Body of pancreas (tissue), 4 donors: ENCODE measurements around the gene OLIG1. TPM values are rescaled to one million over a fixed set of nuclear protein-coding genes. Genes with fewer than 3 reads are reported as not detected.

Experiments used
- ATAC-seq: fragments of 150-250 bp; one replicate; pipeline ENCODE4 v1.9.1; 2016
- DNase-seq, 4 donors: peaks; one replicate each; pipeline ENCODE4 v3.0.0-alpha.2; 2019
- H3K27ac ChIP-seq, 4 donors: fragments of 200-600 bp; sonication (generic); 1 replicate in 3 of 4; 2 replicates in 1 of 4; pipeline versions ENCODE4 v1.5.1 to v1.6.1; 2016 to 2019; ENCODE audit warnings: mild to moderate bottlenecking in 1 of 4, mixed read lengths in 1 of 4, moderate library complexity in 1 of 4
- H3K27me3 ChIP-seq, 2 donors: fragments of 200-600 bp; sonication (generic); one replicate each; pipeline ENCODE4 v1.6.0; 2016; ENCODE audit warnings: mild to moderate bottlenecking in 1 of 2
- H3K36me3 ChIP-seq, 2 donors: fragments of 200-600 bp; sonication (generic); replicated peaks in 1 of 2; 2 replicates each; pipeline ENCODE4 v1.5.1; 2016; ENCODE audit warnings: low read depth in 2 of 2; ENCODE audit not compliant: insufficient read depth in 1 of 2
- H3K4me1 ChIP-seq: fragments of 200-600 bp; sonication (generic); one replicate; pipeline ENCODE4 v1.6.0; 2016
- H3K4me3 ChIP-seq, 2 donors: fragments of 200-600 bp; sonication (generic); 1 replicate in 1 of 2; 2 replicates in 1 of 2; pipeline ENCODE4 v1.5.1; 2016 to 2019
- H3K9me3 ChIP-seq, 3 donors: fragments of 200-600 bp; sonication (generic); 1 replicate in 2 of 3; 2 replicates in 1 of 3; pipeline ENCODE4 v1.5.1; 2016
- POLR2A ChIP-seq, 3 donors: fragments of 450-650 bp; IDR thresholded peaks; one replicate each; pipeline ENCODE4 v1.6.1; 2016; ENCODE audit warnings: antibody characterized with exemption in 3 of 3, mild to moderate bottlenecking in 2 of 3
- WGBS, 2 donors: methylation state at CpG; one replicate each; pipeline ENCODE4 v1.1.5; 2017; 5-methylcytosine and 5-hydroxymethylcytosine counted together
- intact Hi-C: fragments of 100-400 bp; cut with DNase I; formaldehyde crosslinking; loops from one replicate; pipeline ENCODE4 v1.15.1; 2023
- total RNA-seq, 2 donors: library from RNA; depleted of rRNA; stranded (reverse); fragments of >200 nt; gene quantifications; one replicate each; pipeline ENCODE4 v1.1.0, GENCODE V29; 2016
- TF ChIP-seq, protein P1 (sequence below), 7 experiments: fragments of 450-650 bp in 4 of 7; fragments of 200-600 bp in 3 of 7; sonication (generic) in 3 of 7; IDR thresholded peaks; one replicate each; pipeline ENCODE4 v1.5.1; 2016 to 2019; ENCODE audit warnings: antibody characterized with exemption in 7 of 7

The OLIG1 gene
- total RNA-seq, 2 donors from 2014 or later, result not detected

DNA sequence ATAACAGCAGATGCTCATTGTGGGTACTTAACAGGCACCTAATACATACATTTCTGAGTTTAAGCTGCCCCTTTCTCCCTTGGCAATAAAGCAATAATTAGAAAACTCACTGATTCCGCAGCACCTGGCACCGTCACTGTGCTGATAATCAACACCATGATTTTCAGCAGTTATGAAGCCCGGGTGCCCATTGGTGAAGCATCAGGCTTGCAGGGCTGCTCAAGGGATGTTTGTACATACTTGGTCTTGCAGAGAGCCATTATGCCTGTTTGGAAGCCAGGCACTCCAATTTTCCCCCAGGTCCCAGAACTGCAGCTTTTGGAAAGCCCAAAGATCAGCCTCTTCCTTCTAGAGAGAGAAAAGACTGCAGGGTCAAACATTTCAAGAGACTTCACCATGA is 44.3 kb downstream of the OLIG1 start:
- TF ChIP-seq, protein P1, sequence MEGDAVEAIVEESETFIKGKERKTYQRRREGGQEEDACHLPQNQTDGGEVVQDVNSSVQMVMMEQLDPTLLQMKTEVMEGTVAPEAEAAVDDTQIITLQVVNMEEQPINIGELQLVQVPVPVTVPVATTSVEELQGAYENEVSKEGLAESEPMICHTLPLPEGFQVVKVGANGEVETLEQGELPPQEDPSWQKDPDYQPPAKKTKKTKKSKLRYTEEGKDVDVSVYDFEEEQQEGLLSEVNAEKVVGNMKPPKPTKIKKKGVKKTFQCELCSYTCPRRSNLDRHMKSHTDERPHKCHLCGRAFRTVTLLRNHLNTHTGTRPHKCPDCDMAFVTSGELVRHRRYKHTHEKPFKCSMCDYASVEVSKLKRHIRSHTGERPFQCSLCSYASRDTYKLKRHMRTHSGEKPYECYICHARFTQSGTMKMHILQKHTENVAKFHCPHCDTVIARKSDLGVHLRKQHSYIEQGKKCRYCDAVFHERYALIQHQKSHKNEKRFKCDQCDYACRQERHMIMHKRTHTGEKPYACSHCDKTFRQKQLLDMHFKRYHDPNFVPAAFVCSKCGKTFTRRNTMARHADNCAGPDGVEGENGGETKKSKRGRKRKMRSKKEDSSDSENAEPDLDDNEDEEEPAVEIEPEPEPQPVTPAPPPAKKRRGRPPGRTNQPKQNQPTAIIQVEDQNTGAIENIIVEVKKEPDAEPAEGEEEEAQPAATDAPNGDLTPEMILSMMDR (IDR thresholded peaks at IDR 0.05), result no peak
- TF ChIP-seq POLR2A (IDR thresholded peaks at IDR 0.05), result no peak
- no peaks in the 10 kb centered on the region for H3K9me3 ChIP-seq
- H3K27me3 ChIP-seq, result peaks cover 0 to 10% of the 10 kb centered on the region in 2 donors
- DNase-seq (no peak), ATAC-seq (no peak)
- peaks cover 4% of the 10 kb centered on the region for H3K4me1 ChIP-seq
- no peak overlapping the region for H3K4me3 ChIP-seq
- intact Hi-C loops, result no loop called here
- 90 to 97% methylated on average over 3 of the region's 3 CpGs for WGBS, 2 donors
- no peaks in the 10 kb centered on the region for H3K36me3 ChIP-seq
- no peak overlapping the region for H3K27ac ChIP-seq

DNA sequence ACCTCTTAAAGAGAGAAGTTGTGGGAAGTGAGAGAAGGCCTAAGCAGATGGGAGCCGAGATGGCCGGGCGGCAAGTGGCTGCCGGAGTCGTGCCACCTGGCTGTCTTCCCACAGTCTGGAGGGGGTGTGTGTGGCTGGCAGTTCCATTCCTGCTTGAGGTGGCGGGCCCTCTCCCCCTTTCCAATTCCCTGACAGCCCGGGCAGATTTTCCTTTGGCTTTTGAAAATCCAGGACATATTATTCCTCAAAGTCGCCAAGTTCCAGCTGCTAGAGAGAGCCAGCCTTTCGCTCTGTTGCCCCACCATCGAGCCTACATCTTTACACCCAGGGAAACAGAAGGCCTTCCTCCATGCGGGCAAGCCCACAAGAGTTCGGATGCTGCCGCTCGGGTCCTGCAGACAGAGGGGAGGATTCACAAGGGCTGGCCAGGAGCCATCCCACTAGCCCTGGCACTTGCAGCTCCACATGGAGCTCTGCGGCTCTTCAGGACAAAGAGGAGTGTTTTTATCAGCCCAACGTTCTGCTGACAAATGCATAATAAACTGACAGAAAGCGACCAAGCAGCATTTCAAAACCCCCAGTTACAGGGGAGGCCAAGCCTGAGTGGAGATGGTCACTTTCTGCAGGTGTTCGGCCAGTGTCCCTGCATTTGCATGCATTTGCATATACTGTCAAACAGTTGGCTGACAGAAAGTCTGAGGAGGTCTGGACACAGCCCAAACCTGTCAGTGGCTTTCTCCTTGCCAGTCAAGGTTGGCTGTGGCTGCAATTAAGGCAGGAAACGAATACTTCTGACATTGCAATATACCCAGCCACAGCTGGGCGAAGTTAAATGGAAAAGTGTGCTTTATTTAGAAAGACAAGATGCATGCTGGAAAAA is 45.9 kb downstream of the OLIG1 start:
- Histone ChIP-seq H3K4me1 (no peaks in the 10 kb centered on the region), H3K27me3 (no peaks in the 10 kb centered on the region), H3K27ac (no peak overlapping the region), H3K36me3 (no peaks in the 10 kb centered on the region), H3K9me3 (no peaks in the 10 kb centered on the region), H3K4me3 (no peak overlapping the region)
- peak; percentile 31 to 72 (median 41) for DNase-seq
- intact Hi-C loops, result no loop called here
- 46 to 50% methylated on average over 20 of the region's 20 CpGs for WGBS, 2 donors
- TF ChIP-seq, protein P1 (IDR thresholded peaks at IDR 0.05), result no peak
- TF ChIP-seq POLR2A (IDR thresholded peaks at IDR 0.05), result no peak
- ATAC-seq, result no peak

DNA sequence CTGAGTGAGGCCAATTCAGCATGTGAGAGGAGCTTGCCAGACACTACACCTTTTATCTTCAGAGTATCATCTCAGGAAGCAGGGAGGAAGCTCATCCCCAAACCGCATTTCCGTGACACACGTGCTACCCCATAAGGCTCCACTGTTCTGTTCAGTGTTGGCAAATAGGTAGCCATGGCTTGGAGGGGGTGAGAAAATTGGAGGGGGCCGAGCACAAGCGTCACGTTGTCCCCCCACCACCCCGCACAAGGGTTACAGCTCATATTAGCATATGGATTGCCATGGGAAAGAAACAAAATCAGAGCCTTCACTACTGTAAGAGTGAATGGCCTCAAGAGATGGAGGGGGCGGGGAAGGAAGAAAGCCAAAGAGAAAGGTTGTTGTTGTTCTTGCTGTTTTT is 46.7 kb downstream of the OLIG1 start:
- no peaks in the 10 kb centered on the region for H3K9me3 ChIP-seq
- intact Hi-C loops, result no loop called here

DNA sequence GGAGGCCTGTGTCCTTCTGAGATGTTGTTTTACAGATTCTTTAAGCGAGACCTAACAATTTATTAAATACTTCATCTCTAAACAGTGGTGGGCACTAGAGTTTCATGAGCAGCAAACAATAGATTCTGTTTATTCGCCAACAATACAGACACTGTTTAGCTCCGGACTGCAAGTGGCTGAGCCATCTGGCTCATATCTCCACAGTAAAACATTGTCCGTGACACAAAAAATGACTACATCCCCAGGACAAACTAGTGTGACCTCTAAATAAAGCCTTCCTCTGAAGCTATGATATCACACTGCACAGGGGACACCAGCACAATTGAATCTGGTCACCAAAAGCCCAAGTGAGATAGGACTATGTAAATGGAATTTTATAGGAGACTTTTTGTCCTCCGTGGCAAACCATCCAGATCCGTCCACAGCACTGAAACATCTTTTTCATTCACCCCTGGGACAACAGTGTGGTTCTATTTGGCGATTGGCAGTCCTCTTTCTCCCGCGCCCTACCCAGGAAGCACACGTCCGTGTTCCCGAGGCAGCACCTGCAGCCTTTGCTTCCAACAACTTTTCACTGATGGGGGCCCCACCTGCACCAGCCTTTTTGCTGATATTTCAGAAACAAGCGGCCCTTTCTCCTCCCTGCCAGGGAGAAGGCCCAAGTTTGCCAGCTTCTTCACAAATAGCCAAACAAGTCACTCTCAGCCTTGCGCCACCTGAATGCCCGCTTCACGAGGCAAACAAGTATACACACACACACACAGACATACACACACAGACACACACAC is 47.4 kb downstream of the OLIG1 start:
- no peak for TF ChIP-seq POLR2A (IDR thresholded peaks at IDR 0.05)
- TF ChIP-seq, protein P1 (IDR thresholded peaks at IDR 0.05), result no peak
- no peak for ATAC-seq
- WGBS, 2 donors, result 77 to 83% methylated on average over 16 of the region's 16 CpGs
- no peaks in the 10 kb centered on the region for H3K9me3 ChIP-seq
- no peaks in the 10 kb centered on the region for H3K36me3 ChIP-seq
- H3K27ac ChIP-seq, result no peak overlapping the region
- intact Hi-C loops, result no loop called here
- no peak for DNase-seq
- no peaks in the 10 kb centered on the region for H3K27me3 ChIP-seq
- H3K4me1 ChIP-seq, result no peaks in the 10 kb centered on the region
- H3K4me3 ChIP-seq, result no peak overlapping the region

More for the DNA sequence above, 46.7 kb downstream of the OLIG1 start:
- 70 to 82% methylated on average over 8 of the region's 8 CpGs for WGBS, 2 donors
- Histone ChIP-seq H3K36me3 (no peaks in the 10 kb centered on the region), H3K4me1 (no peaks in the 10 kb centered on the region), H3K27ac (no peak overlapping the region), H3K4me3 (no peak overlapping the region), H3K27me3 (no peaks in the 10 kb centered on the region)
- DNase-seq (no peak), ATAC-seq (no peak)
- TF ChIP-seq, protein P1 (IDR thresholded peaks at IDR 0.05), result no peak
- TF ChIP-seq POLR2A (IDR thresholded peaks at IDR 0.05), result no peak

Other genes starting within 250 kb of the OLIG1 start
- not detected for gene OLIG2, start 44.2 kb upstream of the OLIG1 start, total RNA-seq
- gene IFNAR2, start 159.8 kb downstream of the OLIG1 start, total RNA-seq, result 10 to 100 TPM; 12.2 to 12.9 TPM
- gene IL10RB, start 196.2 kb downstream of the OLIG1 start, total RNA-seq, result 10 to 100 TPM in 1 of 2 donors, 1 to 10 TPM in 1; 6.6 to 27.0 TPM